ENCODE data around the gene ELAPOR2.

The ELAPOR2 gene

DNA sequence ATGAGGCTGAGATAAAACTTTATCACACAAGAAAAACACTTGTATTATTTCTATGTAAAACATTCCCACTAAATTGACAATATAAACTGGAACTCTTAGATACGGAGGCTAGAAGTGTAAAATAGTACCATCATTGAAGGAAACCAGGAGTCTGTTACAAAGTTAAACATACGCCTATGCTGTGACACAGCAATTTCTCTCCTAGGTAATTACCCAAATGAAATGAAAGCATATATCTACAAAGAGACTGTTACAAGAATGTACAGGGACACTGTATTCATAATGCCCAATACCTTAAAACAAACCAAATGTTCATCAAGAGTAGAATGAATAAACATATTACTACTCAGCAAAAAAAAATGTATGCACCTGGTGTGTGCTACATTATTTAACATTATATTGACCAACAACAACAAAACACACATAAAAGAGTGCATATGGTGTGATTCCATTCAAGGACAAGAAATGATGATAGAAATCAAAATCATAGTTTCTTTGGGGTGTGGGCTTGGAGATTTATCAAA lies 33.2 kb upstream of the ELAPOR2 start:
- Histone ChIP-seq H3K23ac (ENCODE audit: low read length) (no peak overlapping the region), H3K4me2 (ENCODE audit: low read length) (no peak overlapping the region), H4K8ac (ENCODE audit: low read depth, low read length) (no peak overlapping the region), H2AFZ (ENCODE audit: insufficient read depth, low read length, poor library complexity) (no peak overlapping the region), H4K91ac (ENCODE audit: low read depth, low read length) (no peak overlapping the region), H3K79me2 (ENCODE audit: control insufficient read depth, insufficient read depth, low read length, poor library complexity) (no peaks in the 10 kb centered on the region), H3K36me3 (ENCODE audit: control insufficient read depth in 1 of 2, insufficient read depth in 2 of 2, low read length in 2 of 2) (no peaks in the 10 kb centered on the region), H2BK12ac (ENCODE audit: low read length) (no peak overlapping the region), H3K79me1 (ENCODE audit: low read length) (no peaks in the 10 kb centered on the region), H2AK5ac (ENCODE audit: low read length) (no peak overlapping the region), H3K9ac (ENCODE audit: low read length) (no peak overlapping the region), H2BK120ac (ENCODE audit: insufficient read depth, low read length, poor library complexity) (no peak overlapping the region), H3K27me3 (ENCODE audit: insufficient read depth, low read length) (no peaks in the 10 kb centered on the region), H3K14ac (ENCODE audit: low read length) (no peak overlapping the region), H3K4me1 (ENCODE audit: control insufficient read depth in 1 of 2, insufficient read depth in 2 of 2, low read length in 2 of 2) (no peaks in the 10 kb centered on the region), H3K18ac (ENCODE audit: low read length) (no peak overlapping the region), H2BK5ac (ENCODE audit: low read depth, low read length, poor library complexity) (no peak overlapping the region), H3K9me3 (ENCODE audit: insufficient read depth, low read depth, low read length) (no peaks in the 10 kb centered on the region), H3K27ac (ENCODE audit: low read depth, low read length) (no peak overlapping the region), H3K4me3 (ENCODE audit: low read depth, low read length) (no peak overlapping the region), H4K12ac (ENCODE audit: low read depth, low read length) (no peak overlapping the region), H3K4ac (ENCODE audit: low read depth, low read length) (no peak overlapping the region)
- DNase-seq: no peak
- no CpG with 5 or more reads among the region's 2 CpGs for WGBS (ENCODE audit: extremely low coverage, insufficient coverage, insufficient read length)

DNA sequence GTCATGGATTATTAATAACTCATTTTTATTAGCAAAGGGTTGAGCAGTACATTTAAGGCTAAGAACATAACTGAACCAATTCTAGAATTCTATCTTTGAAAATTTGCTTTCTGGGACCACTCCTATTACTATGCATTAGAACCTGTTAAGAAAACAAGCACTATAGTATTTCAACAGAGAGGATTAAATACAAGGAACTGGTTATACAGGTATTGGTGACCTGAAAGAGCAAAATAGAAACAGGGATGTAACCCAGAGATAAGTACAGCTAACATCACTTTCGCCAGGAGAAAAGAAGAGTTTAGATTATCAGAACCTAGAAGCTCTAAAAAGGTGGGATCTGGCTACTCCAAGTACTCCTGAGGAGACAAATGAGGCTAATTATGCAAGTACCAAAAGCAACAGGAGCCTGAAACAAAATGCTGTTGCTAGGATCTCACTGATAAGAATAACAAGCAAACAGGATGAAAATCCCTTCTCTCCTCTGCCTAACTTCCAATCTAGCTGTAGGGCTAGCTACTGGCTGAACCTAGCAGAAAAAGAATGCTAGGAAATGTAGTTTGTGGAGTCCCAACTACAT lies 32.1 kb upstream of the ELAPOR2 start:
- no peak overlapping the region for H3K27ac ChIP-seq (ENCODE audit: low read depth, low read length)
- no peak overlapping the region for H3K9ac ChIP-seq (ENCODE audit: low read length)
- H3K79me1 ChIP-seq (ENCODE audit: low read length): no peaks in the 10 kb centered on the region
- H2BK120ac ChIP-seq (ENCODE audit: insufficient read depth, low read length, poor library complexity): no peak overlapping the region
- no peak for DNase-seq
- no peak overlapping the region for H2AFZ ChIP-seq (ENCODE audit: insufficient read depth, low read length, poor library complexity)
- H2BK12ac ChIP-seq (ENCODE audit: low read length): no peak overlapping the region
- H3K27me3 ChIP-seq (ENCODE audit: insufficient read depth, low read length): no peaks in the 10 kb centered on the region
- no peak overlapping the region for H3K4ac ChIP-seq (ENCODE audit: low read depth, low read length)
- no peak overlapping the region for H3K18ac ChIP-seq (ENCODE audit: low read length)
- H3K4me1 ChIP-seq (ENCODE audit: control insufficient read depth in 1 of 2, insufficient read depth in 2 of 2, low read length in 2 of 2): no peaks in the 10 kb centered on the region
- no peaks in the 10 kb centered on the region for H3K36me3 ChIP-seq (ENCODE audit: control insufficient read depth in 1 of 2, insufficient read depth in 2 of 2, low read length in 2 of 2)
- H3K23ac ChIP-seq (ENCODE audit: low read length): no peak overlapping the region
- H2BK5ac ChIP-seq (ENCODE audit: low read depth, low read length, poor library complexity): no peak overlapping the region
- H4K12ac ChIP-seq (ENCODE audit: low read depth, low read length): no peak overlapping the region
- no peaks in the 10 kb centered on the region for H3K79me2 ChIP-seq (ENCODE audit: control insufficient read depth, insufficient read depth, low read length, poor library complexity)
- H3K9me3 ChIP-seq (ENCODE audit: insufficient read depth, low read depth, low read length): no peaks in the 10 kb centered on the region
- no peak overlapping the region for H4K8ac ChIP-seq (ENCODE audit: low read depth, low read length)
- no peak overlapping the region for H3K14ac ChIP-seq (ENCODE audit: low read length)
- H3K4me2 ChIP-seq (ENCODE audit: low read length): no peak overlapping the region
- no peak overlapping the region for H2AK5ac ChIP-seq (ENCODE audit: low read length)
- no peak overlapping the region for H4K91ac ChIP-seq (ENCODE audit: low read depth, low read length)
- WGBS (ENCODE audit: extremely low coverage, insufficient coverage, insufficient read length): no CpG with 5 or more reads among the region's 1 CpG
- no peak overlapping the region for H3K4me3 ChIP-seq (ENCODE audit: low read depth, low read length)

DNA sequence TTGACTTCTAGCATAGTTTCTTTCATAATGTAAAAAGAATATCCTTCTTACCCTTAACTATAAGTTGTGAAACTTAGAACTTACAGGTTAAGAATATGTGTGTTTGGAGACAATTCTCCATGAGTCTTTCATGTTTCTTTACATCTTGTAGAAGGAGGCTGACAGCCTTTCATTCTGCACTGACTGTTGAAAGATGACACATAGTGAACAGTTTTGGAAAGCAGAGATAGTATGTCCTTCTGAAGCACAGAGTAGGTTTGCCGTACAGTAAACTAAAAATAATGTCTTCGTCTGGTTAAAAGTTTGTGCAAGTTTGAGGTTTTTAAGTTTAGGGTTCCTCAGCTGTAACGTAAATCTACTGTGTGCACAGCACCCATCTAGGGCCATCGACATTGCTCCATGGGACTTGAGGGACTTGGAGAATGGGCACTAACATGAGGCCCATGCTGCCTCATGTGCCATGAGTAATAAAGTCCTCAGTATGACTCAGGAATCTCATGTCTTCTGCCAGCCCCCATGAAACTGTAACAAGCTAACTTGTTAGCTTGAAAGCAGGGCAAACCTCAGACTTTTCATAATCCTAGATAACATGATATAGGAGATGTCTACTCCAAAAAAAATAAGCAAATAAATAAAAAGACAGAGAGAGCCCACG lies 24.5 kb upstream of the ELAPOR2 start:
- Histone ChIP-seq H2AFZ (ENCODE audit: insufficient read depth, low read length, poor library complexity) (no peak overlapping the region), H3K9me3 (ENCODE audit: insufficient read depth, low read depth, low read length) (no peaks in the 10 kb centered on the region), H3K79me1 (ENCODE audit: low read length) (no peaks in the 10 kb centered on the region), H2BK12ac (ENCODE audit: low read length) (no peak overlapping the region), H4K12ac (ENCODE audit: low read depth, low read length) (no peak overlapping the region), H3K36me3 (ENCODE audit: control insufficient read depth in 1 of 2, insufficient read depth in 2 of 2, low read length in 2 of 2) (no peaks in the 10 kb centered on the region), H3K4me1 (ENCODE audit: control insufficient read depth in 1 of 2, insufficient read depth in 2 of 2, low read length in 2 of 2) (no peaks in the 10 kb centered on the region), H3K4me2 (ENCODE audit: low read length) (no peak overlapping the region), H3K4ac (ENCODE audit: low read depth, low read length) (no peak overlapping the region), H3K18ac (ENCODE audit: low read length) (no peak overlapping the region), H4K91ac (ENCODE audit: low read depth, low read length) (no peak overlapping the region), H3K4me3 (ENCODE audit: low read depth, low read length) (no peak overlapping the region), H3K9ac (ENCODE audit: low read length) (no peak overlapping the region), H3K14ac (ENCODE audit: low read length) (no peak overlapping the region), H3K79me2 (ENCODE audit: control insufficient read depth, insufficient read depth, low read length, poor library complexity) (no peaks in the 10 kb centered on the region), H3K27ac (ENCODE audit: low read depth, low read length) (no peak overlapping the region), H2BK120ac (ENCODE audit: insufficient read depth, low read length, poor library complexity) (no peak overlapping the region), H4K8ac (ENCODE audit: low read depth, low read length) (no peak overlapping the region), H3K27me3 (ENCODE audit: insufficient read depth, low read length) (no peaks in the 10 kb centered on the region), H2AK5ac (ENCODE audit: low read length) (no peak overlapping the region), H3K23ac (ENCODE audit: low read length) (no peak overlapping the region), H2BK5ac (ENCODE audit: low read depth, low read length, poor library complexity) (no peak overlapping the region)
- no CpG with 5 or more reads among the region's 5 CpGs for WGBS (ENCODE audit: extremely low coverage, insufficient coverage, insufficient read length)
- no peak for DNase-seq

DNA sequence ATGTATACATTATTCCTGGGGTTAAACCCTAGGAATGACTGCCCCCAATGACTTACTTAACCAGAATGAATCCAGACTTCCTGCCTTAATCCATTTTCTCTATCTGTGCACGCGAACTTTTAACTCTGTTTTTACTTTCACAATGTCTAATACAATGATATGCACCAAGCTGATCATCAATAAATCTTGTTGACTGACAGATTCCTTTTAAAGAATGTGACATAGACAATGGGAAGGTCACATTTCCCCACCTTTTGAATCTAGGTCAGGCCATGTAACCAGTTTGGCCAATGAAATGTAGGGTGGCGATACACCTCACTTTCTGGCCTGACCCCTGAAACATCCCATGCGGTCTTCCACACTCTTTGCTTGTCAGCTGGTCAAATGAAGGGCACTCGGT lies 23.2 kb upstream of the ELAPOR2 start:
- H2AFZ ChIP-seq (ENCODE audit: insufficient read depth, low read length, poor library complexity): no peak overlapping the region
- DNase-seq: no peak
- H3K9ac ChIP-seq (ENCODE audit: low read length): no peak overlapping the region
- no peaks in the 10 kb centered on the region for H3K4me1 ChIP-seq (ENCODE audit: control insufficient read depth in 1 of 2, insufficient read depth in 2 of 2, low read length in 2 of 2)
- no CpG with 5 or more reads among the region's 5 CpGs for WGBS (ENCODE audit: extremely low coverage, insufficient coverage, insufficient read length)
- H3K18ac ChIP-seq (ENCODE audit: low read length): no peak overlapping the region
- H3K23ac ChIP-seq (ENCODE audit: low read length): no peak overlapping the region
- no peaks in the 10 kb centered on the region for H3K79me2 ChIP-seq (ENCODE audit: control insufficient read depth, insufficient read depth, low read length, poor library complexity)
- H3K27me3 ChIP-seq (ENCODE audit: insufficient read depth, low read length): no peaks in the 10 kb centered on the region
- no peak overlapping the region for H4K8ac ChIP-seq (ENCODE audit: low read depth, low read length)
- H3K4me3 ChIP-seq (ENCODE audit: low read depth, low read length): no peak overlapping the region
- no peak overlapping the region for H3K4ac ChIP-seq (ENCODE audit: low read depth, low read length)
- no peak overlapping the region for H3K27ac ChIP-seq (ENCODE audit: low read depth, low read length)
- no peak overlapping the region for H3K14ac ChIP-seq (ENCODE audit: low read length)
- no peak overlapping the region for H2AK5ac ChIP-seq (ENCODE audit: low read length)
- H3K9me3 ChIP-seq (ENCODE audit: insufficient read depth, low read depth, low read length): no peaks in the 10 kb centered on the region
- H4K91ac ChIP-seq (ENCODE audit: low read depth, low read length): no peak overlapping the region
- no peaks in the 10 kb centered on the region for H3K36me3 ChIP-seq (ENCODE audit: control insufficient read depth in 1 of 2, insufficient read depth in 2 of 2, low read length in 2 of 2)
- H2BK12ac ChIP-seq (ENCODE audit: low read length): no peak overlapping the region
- H3K4me2 ChIP-seq (ENCODE audit: low read length): no peak overlapping the region
- H3K79me1 ChIP-seq (ENCODE audit: low read length): no peaks in the 10 kb centered on the region
- H2BK5ac ChIP-seq (ENCODE audit: low read depth, low read length, poor library complexity): no peak overlapping the region
- no peak overlapping the region for H2BK120ac ChIP-seq (ENCODE audit: insufficient read depth, low read length, poor library complexity)
- H4K12ac ChIP-seq (ENCODE audit: low read depth, low read length): no peak overlapping the region
